Measurements from ENCODE around the gene STAT3. TPM values are rescaled to one million over a fixed set of nuclear protein-coding genes. Genes with fewer than 3 reads are reported as not detected.

The STAT3 gene
- total and polyA plus RNA-seq, 9 of the 15 experiments (the other 6 are each of a cell fraction or from before 2014, with no cell fraction given), result 90.0 to 179 (median 114) TPM

DNA sequence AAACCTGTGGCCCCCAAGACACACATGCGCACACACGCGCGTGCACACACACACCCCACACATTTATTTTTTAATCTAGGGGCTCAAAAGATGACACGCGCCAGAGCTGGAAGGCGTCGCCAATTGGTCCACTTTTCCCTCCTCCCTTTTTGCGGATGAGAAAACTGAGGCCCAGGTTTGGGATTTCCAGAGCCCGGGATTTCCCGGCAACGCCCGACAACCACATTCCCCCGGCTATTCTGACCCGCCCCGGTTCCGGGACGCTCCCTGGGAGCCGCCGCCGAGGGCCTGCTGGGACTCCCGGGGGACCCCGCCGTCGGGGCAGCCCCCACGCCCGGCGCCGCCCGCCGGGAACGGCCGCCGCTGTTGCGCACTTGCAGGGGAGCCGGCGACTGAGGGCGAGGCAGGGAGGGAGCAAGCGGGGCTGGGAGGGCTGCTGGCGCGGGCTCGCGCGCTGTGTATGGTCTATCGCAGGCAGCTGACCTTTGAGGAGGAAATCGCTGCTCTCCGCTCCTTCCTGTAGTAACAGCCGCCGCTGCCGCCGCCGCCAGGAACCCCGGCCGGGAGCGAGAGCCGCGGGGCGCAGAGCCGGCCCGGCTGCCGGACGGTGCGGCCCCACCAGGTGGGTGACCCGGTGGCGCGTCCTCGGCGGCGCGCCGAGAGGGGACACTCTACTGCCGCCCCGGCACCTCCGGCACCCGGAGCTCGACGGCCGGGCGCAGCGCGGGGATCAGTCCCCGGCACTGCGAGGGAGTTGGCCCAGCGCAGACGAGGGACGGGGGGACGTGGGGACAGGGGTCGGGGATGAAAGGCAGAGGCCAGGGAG, 100.1 kb downstream of the STAT3 start, which contains the start of gene STAT5A (continued):
- TF ChIP-seq CHD7 (IDR thresholded peaks at IDR 0.05; ENCODE audit: low read depth, low read length) (no peak), MCM5 (IDR thresholded peaks at IDR 0.05; ENCODE audit: low read depth) (no peak), FOS (IDR thresholded peaks at IDR 0.05; ENCODE audit: extremely low read depth, insufficient read length) (no peak), ELK1 (CRISPR knock-in tag; IDR thresholded peaks at IDR 0.05) (no peak), NR4A1 (CRISPR knock-in tag; IDR thresholded peaks at IDR 0.05) (no peak), NR4A1 (tag; IDR thresholded peaks at IDR 0.05) (no peak), ZNF165 (CRISPR knock-in tag; IDR thresholded peaks at IDR 0.05; ENCODE audit: borderline replicate concordance) (no peak), YBX1 (IDR thresholded peaks at IDR 0.05) (no peak), TCF3 (CRISPR knock-in tag; IDR thresholded peaks at IDR 0.05) (0 out of 2 replicates have a peak, but pooled peaks have one; percentile 14), ZNF740 (CRISPR knock-in tag; IDR thresholded peaks at IDR 0.05) (no peak), ZNF740 (tag; IDR thresholded peaks at IDR 0.05) (no peak)
